Keratinocyte (primary cell): Measurements from ENCODE around the gene ATP9B. TPM values are rescaled to one million over a fixed set of nuclear protein-coding genes. Genes with fewer than 3 reads are reported as not detected.

ENCODE experiments used
- DNase-seq: peaks from one replicate; pipeline ENCODE4 v3.0.0-alpha.2; 2011; ENCODE audit warnings: low read depth, missing footprints, low spot score
- FAIRE-seq: peaks from 2 replicates; lab custom pipeline; 2011; peaks lifted over from hg19 to GRCh38; lab: Jason Lieb, UNC
- H2AFZ ChIP-seq: 2 replicates; pipeline ENCODE4 v1.6.0; 2012; ENCODE audit warnings: low read length, control low read depth, inconsistent platforms; ENCODE audit not compliant: control insufficient read depth
- H3K27ac ChIP-seq: 2 replicates; pipeline ENCODE4 v1.5.1; 2011; ENCODE audit warnings: low read length; ENCODE audit not compliant: control insufficient read depth, insufficient read depth
- H3K27me3 ChIP-seq: 3 replicates; pipeline ENCODE4 v1.6.0; 2011; ENCODE audit warnings: low read length; ENCODE audit not compliant: control insufficient read depth, insufficient read depth; ENCODE audit errors: extremely low read depth
- H3K36me3 ChIP-seq, 2 experiments: 2 replicates in 1 of 2; 3 replicates in 1 of 2; pipeline ENCODE4 v1.5.1; 2011; ENCODE audit warnings: low read length in 2 of 2, mild to moderate bottlenecking in 1 of 2; ENCODE audit not compliant: control insufficient read depth in 2 of 2, insufficient read depth in 2 of 2; ENCODE audit errors: extremely low read depth in 1 of 2
- H3K4me1 ChIP-seq: 3 replicates; pipeline ENCODE4 v1.5.1; 2011; ENCODE audit warnings: low read length; ENCODE audit not compliant: control insufficient read depth, insufficient read depth; ENCODE audit errors: extremely low read depth
- H3K4me2 ChIP-seq: 3 replicates; pipeline ENCODE4 v1.6.0; 2011; ENCODE audit warnings: low read depth, low read length; ENCODE audit not compliant: control insufficient read depth, insufficient read depth; ENCODE audit errors: extremely low read depth
- H3K4me3 ChIP-seq, 3 experiments: fragments of 200-600 bp in 1 of 3; sonication (generic) in 1 of 3; 2 replicates in 2 of 3; 3 replicates in 1 of 3; pipeline ENCODE4 v1.5.1; 2011 to 2016; ENCODE audit warnings: low read length in 3 of 3, mild to moderate bottlenecking in 3 of 3, control low read depth in 2 of 3, inconsistent platforms in 1 of 3, low read depth in 1 of 3, mixed read lengths in 1 of 3, mixed run types in 1 of 3, moderate library complexity in 1 of 3; ENCODE audit not compliant: control insufficient read depth in 2 of 3, insufficient read depth in 2 of 3; ENCODE audit errors: extremely low read depth in 1 of 3
- H3K79me2 ChIP-seq: 2 replicates; pipeline ENCODE4 v1.6.0; 2012; ENCODE audit warnings: low read length; ENCODE audit not compliant: control insufficient read depth, insufficient read depth
- H3K9ac ChIP-seq: 3 replicates; pipeline ENCODE4 v1.6.0; 2011; ENCODE audit warnings: low read length; ENCODE audit not compliant: control insufficient read depth, insufficient read depth; ENCODE audit errors: extremely low read depth
- H3K9me1 ChIP-seq: 3 replicates; pipeline ENCODE4 v1.6.0; 2011; ENCODE audit warnings: low read length; ENCODE audit not compliant: control insufficient read depth, insufficient read depth; ENCODE audit errors: extremely low read depth
- H3K9me3 ChIP-seq: 2 replicates; pipeline ENCODE4 v1.5.1; 2012; ENCODE audit warnings: low read depth, low read length; ENCODE audit not compliant: control insufficient read depth
- H4K20me1 ChIP-seq: 3 replicates; pipeline ENCODE4 v1.6.0; 2011; ENCODE audit warnings: low read length; ENCODE audit not compliant: control insufficient read depth, insufficient read depth; ENCODE audit errors: extremely low read depth
- EZH2 ChIP-seq: IDR thresholded peaks from one replicate; pipeline ENCODE4 v1.6.1; 2012; ENCODE audit warnings: inconsistent platforms, mild to moderate bottlenecking, low read length, moderate library complexity
- dilution Hi-C: fragments of 300-500 bp; cut with MboI; formaldehyde crosslinking; loops from one replicate; pipeline ENCODE4 v1.7.0; 2020; ENCODE audit warnings: low sequenced_read_pairs; ENCODE audit not compliant: extremely low pct_ligation_motif_present
- polyA plus RNA-seq, 5 experiments: library from polyadenylated mRNA; depleted of rRNA in 3 of 5; stranded (reverse) in 3 of 5; stranded (forward) in 1 of 5; unstranded in 1 of 5; fragments of >200 nt; gene quantifications; 1 replicate in 1 of 5; 2 replicates in 3 of 5; 3 replicates in 1 of 5; pipeline versions ENCODE4 v1.2.1 to v1.2.3, GENCODE V29; 2011 to 2012; ENCODE audit warnings: missing spikeins in 2 of 5, low read depth in 1 of 5, low replicate concordance in 1 of 5
- TF ChIP-seq, protein P1 (sequence below), 3 experiments: IDR thresholded peaks in 1 of 3; conservative IDR thresholded peaks in 1 of 3; optimal IDR thresholded peaks in 1 of 3; 2 replicates in 2 of 3; 3 replicates in 1 of 3; pipeline versions ENCODE3 to v1.5.1; 2011; ENCODE audit warnings: low read length in 3 of 3, mild to moderate bottlenecking in 3 of 3, moderate library complexity in 2 of 3, control low read depth in 1 of 3, inconsistent platforms in 1 of 3; ENCODE audit not compliant: insufficient read depth in 2 of 3; ENCODE audit errors: extremely low read depth in 1 of 3

Gene ATP9B
- polyA plus RNA-seq, 1 donor (not counting 4 experiments of a cell fraction or from before 2014, with no cell fraction given) = 16.1 TPM

DNA sequence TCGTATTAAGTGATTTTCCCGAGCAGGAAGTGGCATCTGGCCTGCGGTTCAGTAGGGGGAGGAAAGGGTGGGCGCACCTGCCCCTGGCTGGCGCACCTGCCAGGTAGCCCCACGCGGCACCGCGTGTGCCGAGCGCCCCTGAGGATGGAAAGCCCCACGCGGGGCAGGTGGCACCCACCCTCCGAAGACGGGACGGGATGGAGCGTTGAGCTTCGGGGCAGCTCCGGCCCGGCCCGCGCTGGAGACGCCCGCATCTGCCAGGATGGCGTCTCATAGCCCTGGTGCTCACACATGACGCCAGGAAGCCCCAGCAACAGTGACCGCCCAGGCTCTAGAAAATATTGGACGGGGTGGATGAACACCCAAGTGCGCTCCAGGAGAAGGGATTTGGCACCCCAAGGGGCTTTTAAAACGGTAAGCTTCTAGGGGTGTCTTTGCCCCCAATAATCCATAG is 324.0 kb downstream of the ATP9B start:
- no peaks in the 10 kb centered on the region for H3K79me2 ChIP-seq
- H3K36me3 ChIP-seq = no peaks in the 10 kb centered on the region
- H3K9me1 ChIP-seq = peaks cover 2% of the 10 kb centered on the region
- peaks cover 47% of the 10 kb centered on the region for H3K27me3 ChIP-seq
- no peaks in the 10 kb centered on the region for H3K9me3 ChIP-seq
- H3K4me3 ChIP-seq = peak overlapping the region in 2 of 3 experiments; percentile 53 to 57
- no peaks in the 10 kb centered on the region for H4K20me1 ChIP-seq
- peak overlapping the region; percentile 62 for H3K4me2 ChIP-seq
- peaks cover 3% of the 10 kb centered on the region for H3K4me1 ChIP-seq
- TF ChIP-seq EZH2 = no peak
- TF ChIP-seq, protein P1, sequence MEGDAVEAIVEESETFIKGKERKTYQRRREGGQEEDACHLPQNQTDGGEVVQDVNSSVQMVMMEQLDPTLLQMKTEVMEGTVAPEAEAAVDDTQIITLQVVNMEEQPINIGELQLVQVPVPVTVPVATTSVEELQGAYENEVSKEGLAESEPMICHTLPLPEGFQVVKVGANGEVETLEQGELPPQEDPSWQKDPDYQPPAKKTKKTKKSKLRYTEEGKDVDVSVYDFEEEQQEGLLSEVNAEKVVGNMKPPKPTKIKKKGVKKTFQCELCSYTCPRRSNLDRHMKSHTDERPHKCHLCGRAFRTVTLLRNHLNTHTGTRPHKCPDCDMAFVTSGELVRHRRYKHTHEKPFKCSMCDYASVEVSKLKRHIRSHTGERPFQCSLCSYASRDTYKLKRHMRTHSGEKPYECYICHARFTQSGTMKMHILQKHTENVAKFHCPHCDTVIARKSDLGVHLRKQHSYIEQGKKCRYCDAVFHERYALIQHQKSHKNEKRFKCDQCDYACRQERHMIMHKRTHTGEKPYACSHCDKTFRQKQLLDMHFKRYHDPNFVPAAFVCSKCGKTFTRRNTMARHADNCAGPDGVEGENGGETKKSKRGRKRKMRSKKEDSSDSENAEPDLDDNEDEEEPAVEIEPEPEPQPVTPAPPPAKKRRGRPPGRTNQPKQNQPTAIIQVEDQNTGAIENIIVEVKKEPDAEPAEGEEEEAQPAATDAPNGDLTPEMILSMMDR (optimal IDR thresholded peaks at IDR 0.05 in 1 of 3, IDR thresholded peaks at IDR 0.05 in 1 of 3, conservative IDR thresholded peaks at IDR 0.05 in 1 of 3; ENCODE audit: extremely low read depth in 1 of 3, insufficient read depth in 2 of 3, low read length in 3 of 3) = no peak
- no peak overlapping the region for H2AFZ ChIP-seq
- FAIRE-seq (no peak), DNase-seq (no peak)
- H3K9ac ChIP-seq = peak overlapping the region; percentile 64
- no peak overlapping the region for H3K27ac ChIP-seq
- dilution Hi-C loops = no loop called here

- H3K27ac ChIP-seq = no peak overlapping the region
- FAIRE-seq = no peak
Measured at GRCh38 chr18:79393635-79394533, 324.7 kb downstream of the ATP9B start.

More at GRCh38 chr18:79393635-79394533, 324.7 kb downstream of the ATP9B start:
- H3K4me1 ChIP-seq = peaks cover 3% of the 10 kb centered on the region
- peak overlapping the region; percentile 19 for H2AFZ ChIP-seq
- TF ChIP-seq, protein P1 (optimal IDR thresholded peaks at IDR 0.05 in 1 of 3, IDR thresholded peaks at IDR 0.05 in 1 of 3, conservative IDR thresholded peaks at IDR 0.05 in 1 of 3; ENCODE audit: extremely low read depth in 1 of 3, insufficient read depth in 2 of 3, low read length in 3 of 3) = no peak
- no peak for TF ChIP-seq EZH2
- H4K20me1 ChIP-seq = no peaks in the 10 kb centered on the region
- H3K36me3 ChIP-seq = no peaks in the 10 kb centered on the region
- H3K9me1 ChIP-seq = peaks cover 2% of the 10 kb centered on the region
- peak overlapping the region; percentile 53 to 59 (median 57) for H3K4me3 ChIP-seq
- no peak for DNase-seq
- dilution Hi-C loops = no loop called here
- no peaks in the 10 kb centered on the region for H3K9me3 ChIP-seq
- peak overlapping the region; percentile 62 for H3K4me2 ChIP-seq
- H3K9ac ChIP-seq = peak overlapping the region; percentile 64
- peaks cover 44% of the 10 kb centered on the region for H3K27me3 ChIP-seq
- H3K79me2 ChIP-seq = no peaks in the 10 kb centered on the region
